ENCODE data around the gene PRDM8.

PRDM8 gene

GRCh38 chr4:80202190-80202711, 4.9 kb downstream of the PRDM8 start:
- peak; percentile 60 to 66 for ATAC-seq

- ATAC-seq = peak; percentile 59 to 61
Measured at GRCh38 chr4:80202741-80203553, 5.6 kb downstream of the PRDM8 start.

- no peak for ATAC-seq
Measured at GRCh38 chr4:80204433-80205011, 7.2 kb downstream of the PRDM8 start.

GRCh38 chr4:80206111-80206510, 8.8 kb downstream of the PRDM8 start:
- no peak for ATAC-seq

GRCh38 chr4:80206521-80207171, 9.3 kb downstream of the PRDM8 start:
- no peak for ATAC-seq

GRCh38 chr4:80207172-80207583, 9.9 kb downstream of the PRDM8 start:
- no peak for ATAC-seq

GRCh38 chr4:80207664-80208063, 10.4 kb downstream of the PRDM8 start:
- no peak for ATAC-seq

- no peak for ATAC-seq
Measured at GRCh38 chr4:80208610-80209339, 11.5 kb downstream of the PRDM8 start.

- ATAC-seq = no peak
Measured at GRCh38 chr4:80209340-80209701, 12.0 kb downstream of the PRDM8 start.

- no peak for ATAC-seq
Measured at GRCh38 chr4:80210549-80210948, 13.2 kb downstream of the PRDM8 start.

- ATAC-seq = no peak
Measured at GRCh38 chr4:80213117-80213815, 16.0 kb downstream of the PRDM8 start.

GRCh38 chr4:80215449-80216052, 18.2 kb downstream of the PRDM8 start:
- peak in 1 of 2 donors; percentile 20 for ATAC-seq

GRCh38 chr4:80216100-80216761, 18.9 kb downstream of the PRDM8 start:
- no peak for ATAC-seq

- no peak for ATAC-seq
Measured at GRCh38 chr4:80219301-80220025, 22.2 kb downstream of the PRDM8 start.

GRCh38 chr4:80220711-80221110, 23.4 kb downstream of the PRDM8 start:
- ATAC-seq = no peak

- ATAC-seq = no peak
Measured at GRCh38 chr4:80221161-80221560, 23.9 kb downstream of the PRDM8 start.

- ATAC-seq = no peak
Measured at GRCh38 chr4:80225595-80225994, 28.3 kb downstream of the PRDM8 start.

- no peak for ATAC-seq
Measured at GRCh38 chr4:80226094-80226493, 28.8 kb downstream of the PRDM8 start.

- no peak for ATAC-seq
Measured at GRCh38 chr4:80228460-80228859, 31.2 kb downstream of the PRDM8 start.

- no peak for ATAC-seq
Measured at GRCh38 chr4:80229128-80229527, 31.8 kb downstream of the PRDM8 start.

- ATAC-seq = no peak
Measured at GRCh38 chr4:80229590-80229989, 32.3 kb downstream of the PRDM8 start.
